HG03457 (cell line): ENCODE measurements around the gene ABCA8.

Experiments used
- ATAC-seq: cut with Tn5 transposase; IDR thresholded peaks from one replicate; pipeline ENCODE4 v1.9.1; 2021; ENCODE audit warnings: moderate number of reproducible peaks; ENCODE audit not compliant: unreplicated experiment

Gene ABCA8

GRCh38 chr17:68870161-68870826, 84.9 kb downstream of the ABCA8 start:
- ATAC-seq: no peak

- ATAC-seq: no peak
These were observed 86.5 kb downstream of the ABCA8 start for GRCh38 chr17:68868708-68869107.

- ATAC-seq: no peak
These were observed 87.3 kb downstream of the ABCA8 start for GRCh38 chr17:68867759-68868516.

GRCh38 chr17:68865584-68865983, 89.6 kb downstream of the ABCA8 start:
- no peak for ATAC-seq

GRCh38 chr17:68863091-68863652, 92.0 kb downstream of the ABCA8 start:
- ATAC-seq: no peak

- no peak for ATAC-seq
These were observed 93.6 kb downstream of the ABCA8 start for GRCh38 chr17:68861602-68862001.

- no peak for ATAC-seq
These were observed 94.3 kb downstream of the ABCA8 start for GRCh38 chr17:68860941-68861340.

GRCh38 chr17:68854452-68854851, 100.7 kb downstream of the ABCA8 start:
- ATAC-seq: no peak

GRCh38 chr17:68853439-68853838, 101.8 kb downstream of the ABCA8 start:
- ATAC-seq: no peak

- no peak for ATAC-seq
These were observed 102.2 kb downstream of the ABCA8 start for GRCh38 chr17:68853036-68853435.

GRCh38 chr17:68851890-68852289, 103.3 kb downstream of the ABCA8 start:
- ATAC-seq: no peak

- no peak for ATAC-seq
These were observed 104.3 kb downstream of the ABCA8 start for GRCh38 chr17:68850749-68851510.

GRCh38 chr17:68849673-68850610, 105.2 kb downstream of the ABCA8 start:
- ATAC-seq: no peak

- no peak for ATAC-seq
These were observed 107.5 kb downstream of the ABCA8 start for GRCh38 chr17:68847711-68848110.

GRCh38 chr17:68843522-68843921, 111.7 kb downstream of the ABCA8 start:
- ATAC-seq: no peak

GRCh38 chr17:68840073-68840472, 115.1 kb downstream of the ABCA8 start:
- ATAC-seq: no peak

GRCh38 chr17:68835071-68835470, 120.1 kb downstream of the ABCA8 start:
- ATAC-seq: no peak

- no peak for ATAC-seq
These were observed 120.8 kb downstream of the ABCA8 start for GRCh38 chr17:68834328-68834836.

- no peak for ATAC-seq
These were observed 122.9 kb downstream of the ABCA8 start for GRCh38 chr17:68832109-68832802.

GRCh38 chr17:68831170-68831569, 124.0 kb downstream of the ABCA8 start:
- no peak for ATAC-seq
